H1 (cell line): Measurements from ENCODE around the gene IFRD1. TPM values are rescaled to one million over a fixed set of nuclear protein-coding genes. Genes with fewer than 3 reads are reported as not detected.

Experiments used
- CTCF ChIA-PET: fragments of 300-600 bp; sonication (Branson Sonifier 250); formaldehyde crosslinking; loops from one replicate; lab custom pipeline; 2021; ENCODE audit not compliant: partially characterized antibody; lab: Charles Lee
- POLR2A ChIA-PET: fragments of 300-600 bp; sonication (Branson Sonifier 250); formaldehyde crosslinking; loops from one replicate; lab custom pipeline; 2021; ENCODE audit warnings: inconsistent platforms; ENCODE audit not compliant: partially characterized antibody; lab: Charles Lee
- DNase-seq, 2 experiments: peaks; one replicate each; pipeline versions ENCODE4 v3.0.0 to v3.0.0-alpha.2; 2010 to 2022; ENCODE audit warnings: low spot score in 2 of 2, low read depth in 1 of 2, mixed read lengths in 1 of 2
- FAIRE-seq: peaks from 2 replicates; lab custom pipeline; 2011; peaks lifted over from hg19 to GRCh38; lab: Jason Lieb, UNC
- H2AFZ ChIP-seq: 2 replicates; pipeline ENCODE4 v1.8.1; 2012; ENCODE audit warnings: low read length, inconsistent platforms
- H2AK5ac ChIP-seq: 2 replicates; pipeline ENCODE4 v1.6.1; 2013; ENCODE audit warnings: low read depth, low read length
- H2BK120ac ChIP-seq: replicated peaks from 2 replicates; pipeline ENCODE3; 2013; ENCODE audit warnings: low read depth, low read length, inconsistent platforms
- H2BK12ac ChIP-seq: 2 replicates; pipeline ENCODE4 v1.6.1; 2013; ENCODE audit warnings: low read depth, low read length
- H2BK15ac ChIP-seq: 2 replicates; pipeline ENCODE4 v1.6.1; 2013; ENCODE audit warnings: low read length
- H2BK20ac ChIP-seq: 2 replicates; pipeline ENCODE4 v1.6.1; 2013; ENCODE audit warnings: low read length
- H2BK5ac ChIP-seq: 2 replicates; pipeline ENCODE4 v1.6.1; 2013; ENCODE audit warnings: low read depth, low read length
- H3K14ac ChIP-seq: 2 replicates; pipeline ENCODE4 v1.6.1; 2013; ENCODE audit warnings: inconsistent platforms; ENCODE audit not compliant: insufficient read length
- H3K18ac ChIP-seq: 2 replicates; pipeline ENCODE4 v1.6.1; 2013; ENCODE audit warnings: low read length; ENCODE audit errors: extremely low read depth
- H3K23ac ChIP-seq: 2 replicates; pipeline ENCODE4 v1.6.1; 2013; ENCODE audit warnings: inconsistent platforms; ENCODE audit not compliant: insufficient read length
- H3K23me2 ChIP-seq: 2 replicates; pipeline ENCODE4 v1.6.1; 2013; ENCODE audit warnings: low read depth, low read length
- H3K27ac ChIP-seq: 2 replicates; pipeline ENCODE4 v1.6.1; 2011; ENCODE audit warnings: low read depth, low read length, inconsistent platforms
- H3K27me3 ChIP-seq, 4 experiments: replicated peaks in 1 of 4; 1 replicate in 1 of 4; 2 replicates in 3 of 4; pipeline versions ENCODE4 v1.6.1 to v1.8.1; 2011 to 2013; ENCODE audit warnings: low read length in 3 of 4, mild to moderate bottlenecking in 3 of 4, inconsistent platforms in 2 of 4, mixed read lengths in 2 of 4, moderate library complexity in 1 of 4; ENCODE audit not compliant: control insufficient read depth in 3 of 4, insufficient read depth in 3 of 4; ENCODE audit errors: extremely low read depth in 1 of 4
- H3K36me3 ChIP-seq, 4 experiments: 2 replicates each; pipeline versions ENCODE4 v1.6.1 to v1.8.1; 2011 to 2013; ENCODE audit warnings: mild to moderate bottlenecking in 4 of 4, low read length in 3 of 4, moderate library complexity in 2 of 4, control low read depth in 1 of 4, inconsistent platforms in 1 of 4; ENCODE audit not compliant: insufficient read depth in 4 of 4, control insufficient read depth in 2 of 4
- H3K4ac ChIP-seq: replicated peaks from 2 replicates; pipeline ENCODE3; 2013; ENCODE audit warnings: low read length, low read depth, mixed read lengths, inconsistent platforms; ENCODE audit not compliant: insufficient read length
- H3K4me1 ChIP-seq, 4 experiments: replicated peaks in 1 of 4; 1 replicate in 1 of 4; 2 replicates in 3 of 4; pipeline versions ENCODE4 v1.6.1 to v1.8.1; 2011 to 2013; ENCODE audit warnings: low read length in 3 of 4, inconsistent platforms in 2 of 4, mixed read lengths in 1 of 4; ENCODE audit not compliant: insufficient read depth in 4 of 4, control insufficient read depth in 3 of 4
- H3K4me2 ChIP-seq, 2 experiments: 2 replicates each; pipeline versions ENCODE4 v1.6.1 to v1.8.1; 2011 to 2013; ENCODE audit warnings: low read depth in 2 of 2, low read length in 2 of 2, control low read depth in 1 of 2, inconsistent platforms in 1 of 2, mild to moderate bottlenecking in 1 of 2; ENCODE audit not compliant: insufficient read depth in 1 of 2
- H3K4me3 ChIP-seq, 4 experiments: fragments of 200-600, 300-600 bp in 1 of 4; sonication (generic), shearing (Covaris generic), sonication (Bioruptor Twin) in 1 of 4; 2 replicates each; pipeline versions ENCODE4 v1.5.1 to v1.8.1; 2011 to 2016; ENCODE audit warnings: low read length in 4 of 4, low read depth in 3 of 4, control low read depth in 2 of 4, inconsistent platforms in 2 of 4, mild to moderate bottlenecking in 2 of 4, mixed read lengths in 1 of 4, moderate library complexity in 1 of 4; ENCODE audit not compliant: insufficient read depth in 2 of 4; ENCODE audit errors: extremely low read depth in 1 of 4
- H3K56ac ChIP-seq: replicated peaks from 2 replicates; pipeline ENCODE3; 2013; ENCODE audit warnings: low read depth, mild to moderate bottlenecking, mixed read lengths, low read length, inconsistent platforms; ENCODE audit not compliant: insufficient read length
- H3K79me1 ChIP-seq: 2 replicates; pipeline ENCODE4 v1.6.1; 2013; ENCODE audit warnings: low read depth, low read length, control low read depth
- H3K79me2 ChIP-seq, 2 experiments: 2 replicates each; pipeline versions ENCODE4 v1.6.1 to v1.8.1; 2012 to 2013; ENCODE audit warnings: low read length in 2 of 2, mild to moderate bottlenecking in 2 of 2, inconsistent platforms in 1 of 2; ENCODE audit not compliant: insufficient read depth in 2 of 2, control insufficient read depth in 1 of 2
- H3K9ac ChIP-seq, 4 experiments: replicated peaks in 1 of 4; 1 replicate in 1 of 4; 2 replicates in 3 of 4; pipeline versions ENCODE4 v1.6.1 to v1.8.1; 2011 to 2013; ENCODE audit warnings: low read depth in 3 of 4, low read length in 3 of 4, control low read depth in 2 of 4, mild to moderate bottlenecking in 2 of 4, moderate library complexity in 2 of 4, inconsistent platforms in 1 of 4; ENCODE audit errors: extremely low read depth in 1 of 4
- H3K9me3 ChIP-seq, 2 experiments: 2 replicates each; pipeline versions ENCODE4 v1.6.1 to v1.8.1; 2012 to 2013; ENCODE audit warnings: mild to moderate bottlenecking in 2 of 2, moderate library complexity in 2 of 2, control low read depth in 1 of 2, inconsistent platforms in 1 of 2, low read depth in 1 of 2, low read length in 1 of 2, mixed read lengths in 1 of 2; ENCODE audit not compliant: insufficient read depth in 2 of 2
- H4K20me1 ChIP-seq, 2 experiments: replicated peaks in 1 of 2; 2 replicates each; pipeline versions ENCODE3 to v1.8.1; 2011 to 2013; ENCODE audit warnings: inconsistent platforms in 2 of 2, low read length in 2 of 2, mild to moderate bottlenecking in 1 of 2; ENCODE audit not compliant: insufficient read depth in 2 of 2, control insufficient read depth in 1 of 2
- H4K5ac ChIP-seq: 2 replicates; pipeline ENCODE4 v1.6.1; 2013; ENCODE audit warnings: low read length, low read depth, mixed read lengths, inconsistent platforms; ENCODE audit not compliant: insufficient read length
- H4K8ac ChIP-seq: 2 replicates; pipeline ENCODE4 v1.8.0; 2013; ENCODE audit warnings: mild to moderate bottlenecking, moderate library complexity, low read length, inconsistent platforms; ENCODE audit not compliant: insufficient read depth; ENCODE audit errors: extremely low read depth
- H4K91ac ChIP-seq: replicated peaks from 2 replicates; pipeline ENCODE3; 2013; ENCODE audit warnings: low read length, mixed read lengths, inconsistent platforms; ENCODE audit not compliant: insufficient read length
- BCL11A ChIP-seq, 2 experiments: IDR thresholded peaks; one replicate each; pipeline ENCODE4 v1.6.1; 2011; ENCODE audit warnings: low read depth in 2 of 2, low read length in 2 of 2, mild to moderate bottlenecking in 2 of 2
- EGR1 ChIP-seq: IDR thresholded peaks from 2 replicates; pipeline ENCODE4 v1.6.1; 2011; ENCODE audit warnings: low read depth, low read length, borderline replicate concordance
- JUN ChIP-seq: IDR thresholded peaks from 2 replicates; pipeline ENCODE4 v1.6.1; 2011; ENCODE audit warnings: low read depth, mild to moderate bottlenecking, improper control_type of control experiment, low read length
- RNF2 ChIP-seq: fragments of 200-900, 300-1000 bp; sonication (generic); IDR thresholded peaks from 2 replicates; pipeline ENCODE4 v1.7.1; 2016; ENCODE audit warnings: borderline replicate concordance, low read depth, mild to moderate bottlenecking, antibody characterized with exemption, low read length; ENCODE audit not compliant: poor library complexity, severe bottlenecking; ENCODE audit errors: missing control alignments
- SAP30 ChIP-seq: fragments of 300-600 bp; sonication (generic); IDR thresholded peaks from 2 replicates; pipeline ENCODE4 v1.7.1; 2012; ENCODE audit warnings: low read length, moderate library complexity, mild to moderate bottlenecking, inconsistent platforms; ENCODE audit not compliant: insufficient read depth, insufficient replicate concordance
- TAF7 ChIP-seq: optimal IDR thresholded peaks from 2 replicates; pipeline ENCODE3; 2011; ENCODE audit warnings: low read depth, mild to moderate bottlenecking, inconsistent platforms, low read length, moderate library complexity, borderline replicate concordance
- WGBS, 2 experiments: shearing (Covaris generic) in 1 of 2; methylation state at CpG; one replicate each; pipeline versions ENCODE4 v1.1.6 to v1.1.7; 2013 to 2015; ENCODE audit warnings: low lambda C conversion rate in 2 of 2, mixed read lengths in 2 of 2, inconsistent platforms in 1 of 2, low coverage in 1 of 2, missing lambda C conversion rate in 1 of 2; ENCODE audit not compliant: insufficient replicate concordance in 2 of 2, insufficient coverage in 1 of 2, insufficient read length in 1 of 2; ENCODE audit errors: extremely low coverage in 1 of 2, missing lambda C conversion rate in 1 of 2; 5-methylcytosine and 5-hydroxymethylcytosine counted together
- polyA plus RNA-seq, 7 experiments: library from polyadenylated mRNA; depleted of rRNA in 3 of 7; stranded (reverse) in 5 of 7; unstranded in 2 of 7; fragments of >200 nt in 5 of 7; fragments of 200-250 nt in 2 of 7; gene quantifications; 1 replicate in 5 of 7; 2 replicates in 1 of 7; 4 replicates in 1 of 7; pipeline versions ENCODE4 v1.2.1 to v1.2.3, GENCODE V29; 2011 to 2013; ENCODE audit warnings: missing spikeins in 2 of 7, mixed read lengths in 2 of 7
- total RNA-seq: library from RNA; stranded (reverse); fragmentation: NEBNext Ultra II Directional; extraction: Animal tissue kit (Norgen Biotek cat#: 25700); gene quantifications from 2 replicates; pipeline ENCODE4 v1.2.1, GENCODE V29; 2021
- TF ChIP-seq, protein P1 (sequence below), 3 experiments: IDR thresholded peaks; 1 replicate in 2 of 3; 2 replicates in 1 of 3; pipeline versions ENCODE4 v1.5.1 to v1.6.1; 2011; ENCODE audit warnings: low read length in 3 of 3, mild to moderate bottlenecking in 3 of 3, inconsistent platforms in 2 of 3, low read depth in 1 of 3, moderate library complexity in 1 of 3; ENCODE audit not compliant: insufficient read depth in 1 of 3; ENCODE audit errors: control extremely low read depth in 1 of 3
- TF ChIP-seq, protein P2 (sequence below): IDR thresholded peaks from 2 replicates; pipeline ENCODE4 v1.6.1; 2011; ENCODE audit warnings: low read length, improper control_type of control experiment

The IFRD1 gene
- total and polyA plus RNA-seq, 2 of the 8 experiments (the other 6 are each of a cell fraction or from before 2014, with no cell fraction given) = 23.0 to 50.4 TPM

DNA sequence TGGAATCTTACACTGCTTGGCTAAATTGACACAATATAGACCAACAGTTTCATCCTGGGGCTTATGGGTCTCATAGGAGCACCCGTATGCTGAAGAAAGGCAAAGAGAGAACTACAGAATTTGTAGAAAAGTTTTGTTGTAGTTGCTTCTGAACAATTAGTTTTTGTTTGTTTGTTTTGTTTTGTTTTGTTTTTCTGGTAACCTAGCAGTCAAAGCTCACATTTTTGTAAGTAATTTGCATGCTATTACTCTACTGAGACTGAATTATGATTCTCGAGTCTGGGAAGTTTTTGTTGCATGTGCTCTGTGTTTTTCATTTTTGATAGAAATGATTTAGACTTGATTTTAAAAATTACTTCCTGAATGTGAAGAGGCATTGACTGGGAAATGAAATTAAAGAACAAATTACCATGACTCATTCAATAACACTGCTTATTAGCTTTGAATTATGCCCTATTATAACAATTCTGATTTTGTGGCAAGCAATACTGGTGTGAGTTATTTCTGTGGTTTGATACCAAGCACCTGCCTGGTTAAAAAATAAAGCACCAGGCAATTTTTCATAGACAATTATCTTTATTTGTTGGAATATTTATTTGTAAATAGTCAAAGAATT is 31.0 kb downstream of the IFRD1 start:
- H3K18ac ChIP-seq = no peak overlapping the region
- FAIRE-seq (no peak), DNase-seq (no peak)
- H3K79me2 ChIP-seq = 0 out of 4 replicates have a peak, but pooled peaks cover 0 to 2% of the 10 kb centered on the region in 2 experiments
- no peaks in the 10 kb centered on the region for H3K4me1 ChIP-seq
- no peak overlapping the region for H3K14ac ChIP-seq
- no peak overlapping the region for H3K23ac ChIP-seq
- H4K91ac ChIP-seq = no peak overlapping the region
- no peak overlapping the region for H2BK20ac ChIP-seq
- no peak overlapping the region for H3K9ac ChIP-seq
- no peaks in the 10 kb centered on the region for H3K9me3 ChIP-seq
- H3K79me1 ChIP-seq = no peaks in the 10 kb centered on the region
- ChIA-PET POLR2A (interaction anchor here (1.4 to 2.5 kb wide), 2 partner anchors 19 to 31 kb away, joined by 4 to 18 read pairs; partner anchors contain the start of gene IFRD1), CTCF (interaction anchor here (1.1 to 5.4 kb wide), 16 partner anchors 9 to 740 kb away, joined by 3 to 39 read pairs (median 4); no protein-coding TSS in a partner anchor)
- no peak overlapping the region for H2BK12ac ChIP-seq
- 87% methylated on average over 2 of the region's 2 CpGs; no CpG with 5 or more reads in 1 of the 2 experiments for WGBS, 2 experiments
- H3K23me2 ChIP-seq = no peaks in the 10 kb centered on the region
- no peak overlapping the region for H2BK15ac ChIP-seq
- H3K27ac ChIP-seq = no peak overlapping the region
- no peak overlapping the region for H3K4ac ChIP-seq
- no peak overlapping the region for H4K5ac ChIP-seq
- no peak overlapping the region for H2AK5ac ChIP-seq
- no peak overlapping the region for H3K56ac ChIP-seq
- H3K4me2 ChIP-seq = no peak overlapping the region
- H2BK5ac ChIP-seq = no peak overlapping the region
- H4K8ac ChIP-seq = no peak overlapping the region
- H4K20me1 ChIP-seq = peaks cover 0 to 2% of the 10 kb centered on the region in 2 experiments
- peaks cover 0 to 5% (median 2%) of the 10 kb centered on the region in 4 experiments; a peak in 5 of 8 replicates for H3K36me3 ChIP-seq
- H3K27me3 ChIP-seq = no peaks in the 10 kb centered on the region
- no peak overlapping the region for H3K4me3 ChIP-seq
- H2BK120ac ChIP-seq = no peak overlapping the region
- no peak overlapping the region for H2AFZ ChIP-seq
- TF ChIP-seq SAP30 = no peak
- no peak for TF ChIP-seq TAF7
- no peak for TF ChIP-seq EGR1
- no peak for TF ChIP-seq RNF2
- TF ChIP-seq JUN = no peak
- TF ChIP-seq, protein P1, sequence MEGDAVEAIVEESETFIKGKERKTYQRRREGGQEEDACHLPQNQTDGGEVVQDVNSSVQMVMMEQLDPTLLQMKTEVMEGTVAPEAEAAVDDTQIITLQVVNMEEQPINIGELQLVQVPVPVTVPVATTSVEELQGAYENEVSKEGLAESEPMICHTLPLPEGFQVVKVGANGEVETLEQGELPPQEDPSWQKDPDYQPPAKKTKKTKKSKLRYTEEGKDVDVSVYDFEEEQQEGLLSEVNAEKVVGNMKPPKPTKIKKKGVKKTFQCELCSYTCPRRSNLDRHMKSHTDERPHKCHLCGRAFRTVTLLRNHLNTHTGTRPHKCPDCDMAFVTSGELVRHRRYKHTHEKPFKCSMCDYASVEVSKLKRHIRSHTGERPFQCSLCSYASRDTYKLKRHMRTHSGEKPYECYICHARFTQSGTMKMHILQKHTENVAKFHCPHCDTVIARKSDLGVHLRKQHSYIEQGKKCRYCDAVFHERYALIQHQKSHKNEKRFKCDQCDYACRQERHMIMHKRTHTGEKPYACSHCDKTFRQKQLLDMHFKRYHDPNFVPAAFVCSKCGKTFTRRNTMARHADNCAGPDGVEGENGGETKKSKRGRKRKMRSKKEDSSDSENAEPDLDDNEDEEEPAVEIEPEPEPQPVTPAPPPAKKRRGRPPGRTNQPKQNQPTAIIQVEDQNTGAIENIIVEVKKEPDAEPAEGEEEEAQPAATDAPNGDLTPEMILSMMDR (IDR thresholded peaks at IDR 0.05; ENCODE audit: control extremely low read depth in 1 of 3, insufficient read depth in 1 of 3, low read depth in 1 of 3, low read length in 3 of 3) = no peak
- TF ChIP-seq BCL11A (IDR thresholded peaks at IDR 0.05; ENCODE audit: low read depth in 2 of 2, low read length in 2 of 2) = no peak
- TF ChIP-seq, protein P2, sequence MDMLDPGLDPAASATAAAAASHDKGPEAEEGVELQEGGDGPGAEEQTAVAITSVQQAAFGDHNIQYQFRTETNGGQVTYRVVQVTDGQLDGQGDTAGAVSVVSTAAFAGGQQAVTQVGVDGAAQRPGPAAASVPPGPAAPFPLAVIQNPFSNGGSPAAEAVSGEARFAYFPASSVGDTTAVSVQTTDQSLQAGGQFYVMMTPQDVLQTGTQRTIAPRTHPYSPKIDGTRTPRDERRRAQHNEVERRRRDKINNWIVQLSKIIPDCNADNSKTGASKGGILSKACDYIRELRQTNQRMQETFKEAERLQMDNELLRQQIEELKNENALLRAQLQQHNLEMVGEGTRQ = no peak
